Common myeloid progenitor, CD34-positive (primary cell): ENCODE data around the gene ABCC5.

ENCODE experiments used
- CTCF ChIA-PET: fragments of 350-600 bp; sonication (Branson Sonifier 250); formaldehyde crosslinking; loops from one replicate; lab custom pipeline; 2021; ENCODE audit warnings: antibody characterized with exemption; lab: Charles Lee
- POLR2A ChIA-PET: fragments of 350-600 bp; sonication (Branson Sonifier 250); formaldehyde crosslinking; loops from one replicate; lab custom pipeline; 2021; ENCODE audit warnings: antibody characterized with exemption; lab: Charles Lee
- DNase-seq, 3 donors: peaks; one replicate each; pipeline versions ENCODE4 v3.0.0 to v3.0.0-alpha.2; 2013
- H3K27ac ChIP-seq, 2 experiments: 1 replicate in 1 of 2; 2 replicates in 1 of 2; pipeline ENCODE4 v1.7.0; 2013; ENCODE audit warnings: inconsistent platforms in 2 of 2, low read length in 2 of 2, mild to moderate bottlenecking in 2 of 2, low read depth in 1 of 2, moderate library complexity in 1 of 2; ENCODE audit not compliant: severe bottlenecking in 2 of 2, insufficient read depth in 1 of 2, poor library complexity in 1 of 2
- H3K27me3 ChIP-seq, 5 experiments: replicated peaks in 2 of 5; 1 replicate in 3 of 5; 2 replicates in 2 of 5; pipeline versions ENCODE4 v1.6.1 to v1.7.0; 2013; ENCODE audit warnings: low read length in 4 of 5, mild to moderate bottlenecking in 2 of 5, moderate library complexity in 2 of 5, inconsistent platforms in 1 of 5; ENCODE audit not compliant: insufficient read depth in 5 of 5, control insufficient read depth in 4 of 5
- H3K36me3 ChIP-seq, 4 experiments: 1 replicate in 2 of 4; 2 replicates in 2 of 4; pipeline versions ENCODE4 v1.6.1 to v1.7.0; 2013; ENCODE audit warnings: low read length in 3 of 4, control low read depth in 1 of 4, mild to moderate bottlenecking in 1 of 4; ENCODE audit not compliant: control insufficient read depth in 4 of 4, insufficient read depth in 4 of 4
- H3K4me1 ChIP-seq, 4 experiments: 1 replicate in 3 of 4; 2 replicates in 1 of 4; pipeline versions ENCODE4 v1.6.1 to v1.7.1; 2013; ENCODE audit warnings: low read length in 3 of 4, mild to moderate bottlenecking in 3 of 4, control low read depth in 1 of 4, inconsistent platforms in 1 of 4, moderate library complexity in 1 of 4; ENCODE audit not compliant: control insufficient read depth in 4 of 4, insufficient read depth in 4 of 4; ENCODE audit errors: control extremely low read depth in 1 of 4
- H3K4me3 ChIP-seq, 7 experiments: 1 replicate in 4 of 7; 2 replicates in 3 of 7; pipeline versions ENCODE4 v1.5.1 to v1.7.0; 2013; ENCODE audit warnings: mild to moderate bottlenecking in 7 of 7, low read length in 6 of 7, moderate library complexity in 6 of 7, inconsistent platforms in 2 of 7, low read depth in 2 of 7, control low read depth in 1 of 7; ENCODE audit not compliant: insufficient read depth in 4 of 7, control insufficient read depth in 1 of 7; ENCODE audit errors: extremely low read depth in 1 of 7
- H3K9me3 ChIP-seq, 5 experiments: 1 replicate in 4 of 5; 2 replicates in 1 of 5; pipeline versions ENCODE4 v1.6.1 to v1.7.1; 2013; ENCODE audit warnings: low read length in 4 of 5, mild to moderate bottlenecking in 2 of 5, inconsistent platforms in 1 of 5, low read depth in 1 of 5, moderate library complexity in 1 of 5; ENCODE audit not compliant: control insufficient read depth in 4 of 5, insufficient read depth in 2 of 5; ENCODE audit errors: control extremely low read depth in 1 of 5
- WGBS: methylation state at CpG from one replicate; pipeline ENCODE4 v1.1.5; 2013; ENCODE audit not compliant: insufficient coverage; 5-methylcytosine and 5-hydroxymethylcytosine counted together

ABCC5 gene

GRCh38 chr3:183921096-183921495 is 96.6 kb downstream of the ABCC5 start:
- Histone ChIP-seq H3K4me3 (no peak overlapping the region), H3K36me3 (peaks cover 8 to 26% (median 21%) of the 10 kb centered on the region in 4 experiments), H3K9me3 (no peaks in the 10 kb centered on the region), H3K27ac (no peak overlapping the region), H3K27me3 (no peaks in the 10 kb centered on the region), H3K4me1 (no peaks in the 10 kb centered on the region)
- POLR2A ChIA-PET: no interaction called here
- WGBS: 95% methylated on average over 14 of the region's 15 CpGs
- no peak for DNase-seq
- CTCF ChIA-PET: interaction anchor here (0.7 to 1.4 kb wide), 3 partner anchors 13 to 79 kb away, joined by 3 read pairs; no protein-coding TSS in a partner anchor

DNA sequence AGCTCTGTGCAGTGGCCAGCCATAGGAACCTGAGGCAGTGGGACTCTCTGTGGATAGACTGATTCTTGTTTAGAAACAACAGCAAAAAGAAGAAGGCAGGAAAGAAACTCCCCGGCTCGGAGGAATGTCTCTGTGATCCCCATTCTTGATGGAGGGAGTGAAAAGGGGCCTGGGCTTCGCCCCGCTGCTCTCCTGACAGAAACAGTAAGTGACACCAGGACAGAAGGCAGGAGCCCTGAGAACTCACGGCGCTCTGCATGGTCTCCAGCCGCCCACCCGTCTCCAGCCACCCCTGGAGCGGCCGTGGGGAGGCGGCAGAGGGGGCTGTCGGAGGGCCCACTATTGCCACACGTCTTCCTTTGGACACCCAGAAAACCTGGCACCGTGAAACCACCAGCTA is 97.3 kb downstream of the ABCC5 start:
- no peak overlapping the region for H3K4me3 ChIP-seq
- WGBS: 98% methylated on average over 10 of the region's 14 CpGs
- peaks cover 8 to 24% (median 20%) of the 10 kb centered on the region in 4 experiments for H3K36me3 ChIP-seq
- H3K4me1 ChIP-seq: no peaks in the 10 kb centered on the region
- no peaks in the 10 kb centered on the region for H3K9me3 ChIP-seq
- POLR2A ChIA-PET: no interaction called here
- H3K27ac ChIP-seq: no peak overlapping the region
- no peaks in the 10 kb centered on the region for H3K27me3 ChIP-seq
- no peak for DNase-seq
- CTCF ChIA-PET: interaction anchor here (0.7 to 1.4 kb wide), 5 partner anchors 9 to 79 kb away, joined by 3 to 5 read pairs (median 3); no protein-coding TSS in a partner anchor

DNA sequence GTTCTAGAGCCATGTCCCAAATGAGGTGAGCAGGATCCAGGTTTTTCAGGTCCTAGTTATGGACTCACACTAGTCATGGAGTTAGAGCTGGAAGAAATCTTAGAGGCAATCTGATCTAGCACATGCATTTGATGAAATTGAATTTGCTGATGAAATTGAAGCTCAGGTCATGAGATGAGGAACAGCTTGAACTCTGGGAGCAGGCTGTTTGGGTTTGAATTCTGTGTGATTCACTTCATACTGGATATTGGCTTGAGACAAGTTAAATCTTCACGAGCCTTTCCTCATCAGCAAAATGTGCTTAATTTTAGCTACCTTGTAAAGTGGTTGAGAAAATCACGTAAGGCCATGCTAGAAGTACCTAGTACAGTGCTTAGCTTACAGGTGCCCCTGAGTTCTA is 99.5 kb downstream of the ABCC5 start:
- H3K36me3 ChIP-seq: peaks cover 6 to 14% (median 11%) of the 10 kb centered on the region in 4 experiments
- H3K27ac ChIP-seq: no peak overlapping the region
- 96% methylated on average over 2 of the region's 2 CpGs for WGBS
- no peak for DNase-seq
- ChIA-PET CTCF (interaction anchor here (0.9 to 1.3 kb wide), 3 partner anchors 10 to 22 kb away, joined by 3 to 4 read pairs (median 3); no protein-coding TSS in a partner anchor), POLR2A (interaction anchor here (0.6 kb wide), 1 partner anchor 291 kb away, joined by 4 read pairs; no protein-coding TSS in a partner anchor)
- no peaks in the 10 kb centered on the region for H3K4me1 ChIP-seq
- no peaks in the 10 kb centered on the region for H3K9me3 ChIP-seq
- H3K4me3 ChIP-seq: no peak overlapping the region
- no peaks in the 10 kb centered on the region for H3K27me3 ChIP-seq

DNA sequence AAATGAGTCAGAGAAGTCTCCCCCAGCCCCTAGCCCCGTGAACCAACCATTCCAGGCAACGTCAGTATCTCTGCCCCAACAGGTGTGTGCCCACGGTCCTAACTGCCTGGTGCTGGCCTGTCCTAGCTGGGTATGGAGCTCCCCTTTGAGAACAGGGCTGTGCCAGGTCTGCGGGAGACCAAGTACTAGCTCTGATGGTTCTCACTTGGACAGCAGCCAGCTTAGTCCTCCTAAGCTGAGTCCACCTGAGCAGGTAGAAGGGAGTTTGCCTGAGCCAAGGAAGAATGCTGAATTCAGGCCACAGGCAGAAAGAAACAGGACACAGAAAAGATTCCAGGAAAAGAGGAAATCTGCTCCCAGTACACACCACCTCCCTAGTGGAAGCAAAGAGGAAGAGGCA is 99.9 kb downstream of the ABCC5 start:
- ChIA-PET POLR2A (interaction anchor here (0.5 kb wide), 1 partner anchor 280 kb away, joined by 3 read pairs; no protein-coding TSS in a partner anchor), CTCF (interaction anchor here (0.6 to 1.3 kb wide), 4 partner anchors 9 to 1674 kb away, joined by 3 to 4 read pairs (median 3); no protein-coding TSS in a partner anchor)
- H3K36me3 ChIP-seq: peaks cover 4 to 13% (median 10%) of the 10 kb centered on the region in 4 experiments
- H3K9me3 ChIP-seq: no peaks in the 10 kb centered on the region
- H3K4me1 ChIP-seq: no peaks in the 10 kb centered on the region
- H3K4me3 ChIP-seq: no peak overlapping the region
- WGBS: 100% methylated on average over 3 of the region's 4 CpGs
- no peaks in the 10 kb centered on the region for H3K27me3 ChIP-seq
- H3K27ac ChIP-seq: no peak overlapping the region
- no peak for DNase-seq

DNA sequence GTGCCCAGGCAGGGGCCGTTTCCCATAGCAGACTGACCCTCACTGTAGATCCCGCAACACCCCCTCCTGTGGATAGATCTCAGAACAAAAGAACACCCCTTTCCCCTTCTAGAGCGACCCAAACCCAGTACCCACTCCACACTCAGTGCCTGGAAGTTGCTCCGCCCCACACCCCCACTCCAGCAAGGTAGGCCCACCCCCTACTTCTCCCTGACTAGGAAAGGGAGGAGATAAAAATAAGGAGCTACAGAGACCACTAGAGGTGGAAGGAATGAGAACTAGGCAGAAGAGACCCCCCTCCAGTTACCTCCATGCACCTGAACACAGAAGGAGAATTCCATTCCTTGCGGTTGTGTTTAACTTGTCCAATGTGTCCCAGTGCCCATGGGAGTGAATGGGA is 102.8 kb downstream of the ABCC5 start:
- CTCF ChIA-PET: no interaction called here
- H3K36me3 ChIP-seq: peaks cover 0 to 3% (median 2%) of the 10 kb centered on the region in 4 experiments
- no peaks in the 10 kb centered on the region for H3K9me3 ChIP-seq
- H3K4me3 ChIP-seq: no peak overlapping the region
- WGBS: 93% methylated on average over 4 of the region's 5 CpGs
- H3K27ac ChIP-seq: no peak overlapping the region
- peaks cover 0 to 4% (median 0%) of the 10 kb centered on the region in 5 experiments for H3K27me3 ChIP-seq
- no peaks in the 10 kb centered on the region for H3K4me1 ChIP-seq
- POLR2A ChIA-PET: interaction anchor here (0.6 kb wide), 1 partner anchor 121 kb away, joined by 4 read pairs; no protein-coding TSS in a partner anchor
- DNase-seq: no peak

DNA sequence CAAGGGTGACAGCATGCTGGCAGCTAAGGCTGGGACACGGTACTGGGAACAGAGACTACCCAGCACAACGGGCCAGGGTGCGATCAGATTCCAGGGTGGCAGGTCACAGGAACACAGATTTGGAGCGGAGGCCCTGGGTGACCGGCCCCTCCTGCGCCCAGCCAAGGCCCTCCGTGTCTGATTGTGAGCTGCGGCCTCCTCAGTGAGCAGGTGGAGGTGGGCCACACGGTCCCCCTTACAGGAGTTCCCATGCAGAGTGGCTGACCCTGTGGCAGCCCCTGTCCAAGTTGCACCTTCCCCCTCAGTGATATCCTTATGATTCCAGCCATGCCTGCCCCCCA is 104.1 kb downstream of the ABCC5 start:
- POLR2A ChIA-PET: no interaction called here
- 98% methylated on average over 9 of the region's 9 CpGs for WGBS

DNA sequence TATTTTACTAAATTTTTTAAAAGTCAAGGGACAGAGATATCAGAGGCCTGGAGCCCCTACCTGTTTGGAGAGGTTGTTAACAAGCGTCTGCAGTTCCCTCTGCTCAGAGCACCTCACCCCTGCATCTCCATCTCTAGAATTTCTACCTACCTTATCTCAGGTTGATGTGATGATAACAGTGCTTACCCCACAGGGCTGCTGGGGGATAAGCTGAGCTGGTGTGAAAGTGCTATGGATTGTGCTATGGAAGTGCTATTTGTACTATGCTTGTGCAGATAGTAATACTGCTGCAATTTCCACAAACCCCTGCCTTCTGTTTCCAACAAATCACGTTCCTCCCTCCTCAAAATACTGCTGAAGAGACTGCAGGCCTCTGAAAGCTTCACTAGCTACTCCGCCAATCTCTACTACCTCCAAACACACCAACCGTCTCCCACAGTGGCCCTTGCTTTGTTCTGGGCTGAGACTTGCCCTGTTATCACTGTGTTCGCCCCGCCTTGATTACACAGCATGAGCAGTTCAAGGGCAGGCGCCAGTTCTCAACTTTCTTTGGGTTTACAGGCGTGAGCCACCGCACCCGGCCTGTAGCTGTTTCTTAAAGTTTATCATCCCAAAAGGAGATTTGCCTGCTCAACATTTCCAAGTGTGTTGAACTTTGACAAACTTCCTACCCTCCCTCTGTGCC is 104.6 kb downstream of the ABCC5 start:
- Histone ChIP-seq H3K4me1 (no peaks in the 10 kb centered on the region), H3K27me3 (peaks cover 0 to 4% (median 0%) of the 10 kb centered on the region in 5 experiments), H3K9me3 (no peaks in the 10 kb centered on the region), H3K36me3 (no peaks in the 10 kb centered on the region), H3K4me3 (no peak overlapping the region), H3K27ac (no peak overlapping the region)
- CTCF ChIA-PET: interaction anchor here (1.5 kb wide), 1 partner anchor 21 kb away, joined by 3 read pairs; no protein-coding TSS in a partner anchor
- POLR2A ChIA-PET: no interaction called here
- WGBS: 95% methylated on average over 7 of the region's 10 CpGs
- DNase-seq: no peak

More for the DNA sequence above, 104.1 kb downstream of the ABCC5 start:
- Histone ChIP-seq H3K4me3 (no peak overlapping the region), H3K36me3 (no peaks in the 10 kb centered on the region), H3K4me1 (no peaks in the 10 kb centered on the region), H3K27me3 (peaks cover 0 to 4% (median 0%) of the 10 kb centered on the region in 5 experiments), H3K27ac (no peak overlapping the region), H3K9me3 (no peaks in the 10 kb centered on the region)
- CTCF ChIA-PET: interaction anchor here (1.5 kb wide), 1 partner anchor 20 kb away, joined by 3 read pairs; no protein-coding TSS in a partner anchor
- DNase-seq: no peak
